HG02938 (cell line): ENCODE measurements around the gene PIAS1.

Source experiments
- ATAC-seq: cut with Tn5 transposase; IDR thresholded peaks from one replicate; pipeline ENCODE4 v1.9.1; 2021; ENCODE audit warnings: mild to moderate bottlenecking, moderate library complexity; ENCODE audit not compliant: unreplicated experiment

Gene PIAS1

GRCh38 chr15:68061602-68062001 lies 7.5 kb downstream of the PIAS1 start:
- no peak for ATAC-seq

GRCh38 chr15:68062214-68062613 lies 8.1 kb downstream of the PIAS1 start:
- no peak for ATAC-seq

DNA sequence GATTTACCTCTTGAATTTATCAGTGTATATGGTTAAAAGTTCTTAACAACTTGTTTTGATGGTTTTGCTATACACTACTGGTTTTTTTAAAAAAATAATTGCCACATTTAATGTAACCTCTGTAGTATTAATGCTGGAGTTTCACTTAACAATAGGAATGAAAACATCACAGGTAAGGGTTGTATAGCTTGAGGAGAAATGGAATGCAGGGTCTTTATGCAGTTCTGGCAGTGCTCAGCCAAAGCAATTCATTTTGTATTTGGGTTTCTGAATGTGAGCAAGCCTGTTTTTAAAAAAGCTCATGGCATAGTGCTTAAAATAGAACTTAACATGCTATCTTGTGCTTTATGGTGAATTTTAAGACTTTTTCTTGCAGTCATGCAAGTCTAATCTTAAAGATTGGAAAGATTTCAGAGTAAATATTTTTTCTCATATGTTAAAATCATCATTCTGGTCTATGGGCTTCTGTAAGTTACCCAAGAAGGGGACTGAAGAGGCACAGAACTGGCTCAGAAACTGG lies 8.9 kb downstream of the PIAS1 start:
- no peak for ATAC-seq

- no peak for ATAC-seq
These were observed 9.5 kb downstream of the PIAS1 start for GRCh38 chr15:68063606-68064005.

DNA sequence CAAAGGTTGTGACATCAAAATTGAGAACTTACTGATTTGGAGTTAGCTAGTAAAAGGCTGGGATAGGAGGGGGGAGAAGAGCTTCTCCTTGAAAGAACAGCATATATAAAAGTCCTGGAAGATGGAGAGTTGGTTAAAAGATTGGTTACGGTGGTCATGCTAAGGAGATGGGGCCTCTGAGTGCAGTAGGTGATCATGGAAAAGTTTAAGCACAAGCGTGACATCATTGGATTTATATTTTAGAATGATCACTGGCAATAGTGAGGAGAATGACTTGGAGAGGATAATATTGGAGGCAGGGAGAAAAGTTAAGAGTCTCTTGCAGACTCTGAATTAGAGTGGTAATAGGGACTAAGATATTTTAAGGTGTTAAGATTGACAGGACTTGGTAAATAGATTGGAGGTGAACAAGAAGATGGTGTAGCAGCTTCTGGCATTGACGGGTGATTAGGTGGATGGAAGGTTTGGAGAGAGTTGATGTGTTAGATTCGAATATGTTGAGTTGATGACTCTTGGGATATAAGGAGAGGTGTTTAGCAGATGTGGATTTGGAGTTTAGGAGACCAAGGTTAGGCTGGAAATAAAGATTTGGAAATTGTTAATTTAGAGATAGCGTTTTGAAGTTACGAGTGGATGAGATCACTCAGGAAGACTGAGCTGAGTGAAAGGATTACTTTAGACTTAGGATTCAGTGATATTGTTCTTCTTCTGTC lies 19.6 kb downstream of the PIAS1 start:
- ATAC-seq: no peak

- no peak for ATAC-seq
These were observed 21.8 kb downstream of the PIAS1 start for GRCh38 chr15:68075764-68076385.

GRCh38 chr15:68078365-68078764 lies 24.2 kb downstream of the PIAS1 start:
- ATAC-seq: no peak

- no peak for ATAC-seq
These were observed 26.2 kb downstream of the PIAS1 start for GRCh38 chr15:68080334-68080733.

DNA sequence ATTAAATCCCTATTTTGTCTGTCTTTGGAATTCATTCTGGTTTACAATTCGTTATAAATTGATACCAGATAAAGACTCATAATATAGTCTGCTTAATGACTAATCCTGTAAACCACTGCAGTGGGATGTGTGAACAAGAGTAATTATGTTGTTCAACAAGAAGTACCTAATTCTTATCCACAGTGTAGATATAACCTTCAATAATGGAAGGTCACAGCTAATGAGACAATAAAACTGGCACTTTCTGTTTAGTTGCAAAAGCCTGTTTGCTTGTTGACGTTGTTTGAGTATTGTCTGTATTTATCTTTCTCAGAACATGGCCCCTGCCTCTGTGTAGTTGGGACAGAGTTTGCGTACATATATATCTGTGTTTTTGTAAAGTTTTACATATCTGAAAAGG lies 26.7 kb downstream of the PIAS1 start:
- ATAC-seq: no peak

DNA sequence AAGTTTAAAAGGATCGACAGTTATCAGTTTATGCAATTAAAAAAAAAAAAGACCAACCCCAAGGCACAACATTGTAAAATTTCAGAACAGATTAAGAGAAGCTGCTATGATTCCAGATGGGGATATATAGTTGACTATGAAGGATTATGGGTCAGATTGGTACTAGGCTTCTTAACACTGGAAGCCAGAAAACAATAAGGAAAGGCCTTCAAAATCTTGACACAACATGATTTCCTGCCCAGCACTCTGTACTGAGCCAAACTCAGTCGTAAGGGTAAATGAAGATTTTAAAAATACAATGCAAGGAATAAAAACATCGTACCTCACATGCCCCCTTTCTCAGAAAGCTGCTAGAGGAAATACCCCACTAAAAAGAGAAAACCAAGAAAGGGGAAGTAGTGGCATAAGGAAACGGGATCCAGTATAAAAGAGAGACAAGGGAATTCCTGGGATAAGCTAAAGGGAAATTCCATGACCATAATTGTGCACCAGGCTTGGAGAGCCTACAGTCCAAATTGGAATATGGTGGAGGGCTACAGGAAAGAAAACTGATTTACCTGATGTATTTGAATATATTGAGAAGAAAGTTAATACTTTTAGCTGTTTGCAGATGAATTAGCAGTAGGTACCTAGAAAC lies 27.9 kb downstream of the PIAS1 start:
- no peak for ATAC-seq

GRCh38 chr15:68082735-68083134 lies 28.6 kb downstream of the PIAS1 start:
- ATAC-seq: no peak

GRCh38 chr15:68083463-68083862 lies 29.3 kb downstream of the PIAS1 start:
- no peak for ATAC-seq

- ATAC-seq: no peak
These were observed 30.9 kb downstream of the PIAS1 start for GRCh38 chr15:68085052-68085451.

- no peak for ATAC-seq
These were observed 37.6 kb downstream of the PIAS1 start for GRCh38 chr15:68091743-68092142.

- no peak for ATAC-seq
These were observed 42.0 kb downstream of the PIAS1 start for GRCh38 chr15:68096099-68096498.

- ATAC-seq: no peak
These were observed 42.9 kb downstream of the PIAS1 start for GRCh38 chr15:68097029-68097428.

DNA sequence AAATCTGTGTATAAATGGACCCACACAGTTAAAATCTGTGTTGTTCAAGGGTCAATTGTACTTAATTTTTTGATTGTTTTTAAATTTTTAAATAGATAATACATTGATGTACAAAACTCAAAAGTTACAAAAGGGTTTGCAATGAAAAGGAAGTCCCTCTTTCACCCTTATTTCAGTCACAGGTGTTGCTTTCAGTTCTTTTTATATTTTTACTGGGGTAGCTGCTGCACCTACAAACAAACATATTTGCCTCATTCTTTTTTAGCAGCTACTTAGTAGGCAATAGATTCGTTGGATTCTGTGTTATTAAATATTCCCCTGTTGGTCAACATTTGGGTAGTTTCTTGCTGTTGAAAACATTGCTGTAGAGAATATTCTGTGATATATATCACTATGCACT lies 44.4 kb downstream of the PIAS1 start:
- no peak for ATAC-seq

GRCh38 chr15:68100194-68100593 lies 46.1 kb downstream of the PIAS1 start:
- ATAC-seq: no peak

GRCh38 chr15:68103603-68104002 lies 49.5 kb downstream of the PIAS1 start:
- ATAC-seq: no peak

GRCh38 chr15:68106656-68107055 lies 52.5 kb downstream of the PIAS1 start:
- no peak for ATAC-seq

DNA sequence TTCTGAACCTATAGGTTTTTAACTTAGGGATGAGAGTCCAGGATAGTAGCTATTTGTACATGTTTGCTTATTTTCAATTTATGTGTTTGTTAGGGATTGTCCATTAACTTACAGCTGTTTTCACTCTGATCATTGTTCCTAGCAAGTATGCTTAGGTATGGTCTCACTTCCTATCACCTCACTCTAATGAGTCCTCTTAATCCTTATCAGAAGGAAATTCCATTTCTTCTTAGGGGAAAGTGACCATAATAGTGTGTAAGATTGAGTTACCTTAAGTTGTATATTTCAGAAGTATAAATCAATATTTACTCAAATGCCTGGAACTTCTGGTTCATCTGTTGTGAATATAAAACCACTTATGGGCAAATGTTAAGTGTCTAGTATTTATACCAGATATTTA lies 53.0 kb downstream of the PIAS1 start:
- no peak for ATAC-seq

- ATAC-seq: no peak
These were observed 58.6 kb downstream of the PIAS1 start for GRCh38 chr15:68112706-68113105.
